Keratinocyte (primary cell): Measurements from ENCODE around the gene PABPN1L. TPM values are rescaled to one million over a fixed set of nuclear protein-coding genes. Genes with fewer than 3 reads are reported as not detected.

Experiments
- DNase-seq: peaks from one replicate; pipeline ENCODE4 v3.0.0-alpha.2; 2011; ENCODE audit warnings: low read depth, missing footprints, low spot score
- FAIRE-seq: peaks from 2 replicates; lab custom pipeline; 2011; peaks lifted over from hg19 to GRCh38; lab: Jason Lieb, UNC
- H2AFZ ChIP-seq: 2 replicates; pipeline ENCODE4 v1.6.0; 2012; ENCODE audit warnings: low read length, control low read depth, inconsistent platforms; ENCODE audit not compliant: control insufficient read depth
- H3K27ac ChIP-seq: 2 replicates; pipeline ENCODE4 v1.5.1; 2011; ENCODE audit warnings: low read length; ENCODE audit not compliant: control insufficient read depth, insufficient read depth
- H3K27me3 ChIP-seq: 3 replicates; pipeline ENCODE4 v1.6.0; 2011; ENCODE audit warnings: low read length; ENCODE audit not compliant: control insufficient read depth, insufficient read depth; ENCODE audit errors: extremely low read depth
- H3K36me3 ChIP-seq, 2 experiments: 2 replicates in 1 of 2; 3 replicates in 1 of 2; pipeline ENCODE4 v1.5.1; 2011; ENCODE audit warnings: low read length in 2 of 2, mild to moderate bottlenecking in 1 of 2; ENCODE audit not compliant: control insufficient read depth in 2 of 2, insufficient read depth in 2 of 2; ENCODE audit errors: extremely low read depth in 1 of 2
- H3K4me1 ChIP-seq: 3 replicates; pipeline ENCODE4 v1.5.1; 2011; ENCODE audit warnings: low read length; ENCODE audit not compliant: control insufficient read depth, insufficient read depth; ENCODE audit errors: extremely low read depth
- H3K4me2 ChIP-seq: 3 replicates; pipeline ENCODE4 v1.6.0; 2011; ENCODE audit warnings: low read depth, low read length; ENCODE audit not compliant: control insufficient read depth, insufficient read depth; ENCODE audit errors: extremely low read depth
- H3K4me3 ChIP-seq, 3 experiments: fragments of 200-600 bp in 1 of 3; sonication (generic) in 1 of 3; 2 replicates in 2 of 3; 3 replicates in 1 of 3; pipeline ENCODE4 v1.5.1; 2011 to 2016; ENCODE audit warnings: low read length in 3 of 3, mild to moderate bottlenecking in 3 of 3, control low read depth in 2 of 3, inconsistent platforms in 1 of 3, low read depth in 1 of 3, mixed read lengths in 1 of 3, mixed run types in 1 of 3, moderate library complexity in 1 of 3; ENCODE audit not compliant: control insufficient read depth in 2 of 3, insufficient read depth in 2 of 3; ENCODE audit errors: extremely low read depth in 1 of 3
- H3K79me2 ChIP-seq: 2 replicates; pipeline ENCODE4 v1.6.0; 2012; ENCODE audit warnings: low read length; ENCODE audit not compliant: control insufficient read depth, insufficient read depth
- H3K9ac ChIP-seq: 3 replicates; pipeline ENCODE4 v1.6.0; 2011; ENCODE audit warnings: low read length; ENCODE audit not compliant: control insufficient read depth, insufficient read depth; ENCODE audit errors: extremely low read depth
- H3K9me1 ChIP-seq: 3 replicates; pipeline ENCODE4 v1.6.0; 2011; ENCODE audit warnings: low read length; ENCODE audit not compliant: control insufficient read depth, insufficient read depth; ENCODE audit errors: extremely low read depth
- H3K9me3 ChIP-seq: 2 replicates; pipeline ENCODE4 v1.5.1; 2012; ENCODE audit warnings: low read depth, low read length; ENCODE audit not compliant: control insufficient read depth
- H4K20me1 ChIP-seq: 3 replicates; pipeline ENCODE4 v1.6.0; 2011; ENCODE audit warnings: low read length; ENCODE audit not compliant: control insufficient read depth, insufficient read depth; ENCODE audit errors: extremely low read depth
- CTCF ChIP-seq, 3 experiments: IDR thresholded peaks in 1 of 3; conservative IDR thresholded peaks in 1 of 3; optimal IDR thresholded peaks in 1 of 3; 2 replicates in 2 of 3; 3 replicates in 1 of 3; pipeline versions ENCODE3 to v1.5.1; 2011; ENCODE audit warnings: low read length in 3 of 3, mild to moderate bottlenecking in 3 of 3, moderate library complexity in 2 of 3, control low read depth in 1 of 3, inconsistent platforms in 1 of 3; ENCODE audit not compliant: insufficient read depth in 2 of 3; ENCODE audit errors: extremely low read depth in 1 of 3
- EZH2 ChIP-seq: IDR thresholded peaks from one replicate; pipeline ENCODE4 v1.6.1; 2012; ENCODE audit warnings: inconsistent platforms, mild to moderate bottlenecking, low read length, moderate library complexity
- dilution Hi-C: fragments of 300-500 bp; cut with MboI; formaldehyde crosslinking; loops from one replicate; pipeline ENCODE4 v1.7.0; 2020; ENCODE audit warnings: low sequenced_read_pairs; ENCODE audit not compliant: extremely low pct_ligation_motif_present
- polyA plus RNA-seq, 5 experiments: library from polyadenylated mRNA; depleted of rRNA in 3 of 5; stranded (reverse) in 3 of 5; stranded (forward) in 1 of 5; unstranded in 1 of 5; fragments of >200 nt; gene quantifications; 1 replicate in 1 of 5; 2 replicates in 3 of 5; 3 replicates in 1 of 5; pipeline versions ENCODE4 v1.2.1 to v1.2.3, GENCODE V29; 2011 to 2012; ENCODE audit warnings: missing spikeins in 2 of 5, low read depth in 1 of 5, low replicate concordance in 1 of 5

The PABPN1L gene
- polyA plus RNA-seq, 1 donor (not counting 4 experiments of a cell fraction or from before 2014, with no cell fraction given) = not detected

- Histone ChIP-seq H3K36me3 (no peaks in the 10 kb centered on the region), H3K9me3 (no peaks in the 10 kb centered on the region), H3K9me1 (no peaks in the 10 kb centered on the region), H3K79me2 (no peaks in the 10 kb centered on the region), H4K20me1 (no peaks in the 10 kb centered on the region), H3K27ac (no peak overlapping the region), H3K4me3 (no peak overlapping the region), H3K27me3 (peaks cover 36% of the 10 kb centered on the region), H3K9ac (no peak overlapping the region), H3K4me2 (no peak overlapping the region), H2AFZ (no peak overlapping the region), H3K4me1 (peaks cover 15% of the 10 kb centered on the region)
- FAIRE-seq (no peak), DNase-seq (no peak)
- TF ChIP-seq EZH2 (no peak), CTCF (optimal IDR thresholded peaks at IDR 0.05 in 1 of 3, IDR thresholded peaks at IDR 0.05 in 1 of 3, conservative IDR thresholded peaks at IDR 0.05 in 1 of 3; ENCODE audit: extremely low read depth in 1 of 3, insufficient read depth in 2 of 3, low read length in 3 of 3) (no peak)
- dilution Hi-C loops = no loop called here
Measured at GRCh38 chr16:88903267-88903666, 36.8 kb upstream of the PABPN1L start.

GRCh38 chr16:88902744-88903143 lies 36.3 kb upstream of the PABPN1L start:
- Histone ChIP-seq H3K79me2 (no peaks in the 10 kb centered on the region), H3K27ac (no peak overlapping the region), H3K4me2 (no peak overlapping the region), H3K9me3 (no peaks in the 10 kb centered on the region), H3K9me1 (no peaks in the 10 kb centered on the region), H3K36me3 (no peaks in the 10 kb centered on the region), H3K9ac (no peak overlapping the region), H3K4me1 (peaks cover 14% of the 10 kb centered on the region), H3K27me3 (peaks cover 38% of the 10 kb centered on the region), H4K20me1 (no peaks in the 10 kb centered on the region), H2AFZ (no peak overlapping the region), H3K4me3 (no peak overlapping the region)
- dilution Hi-C loops = no loop called here
- no peak for FAIRE-seq
- TF ChIP-seq CTCF (optimal IDR thresholded peaks at IDR 0.05 in 1 of 3, IDR thresholded peaks at IDR 0.05 in 1 of 3, conservative IDR thresholded peaks at IDR 0.05 in 1 of 3; ENCODE audit: extremely low read depth in 1 of 3, insufficient read depth in 2 of 3, low read length in 3 of 3) (no peak), EZH2 (no peak)
- no peak for DNase-seq
